Measurements from ENCODE around the gene PARD3. TPM values are rescaled to one million over a fixed set of nuclear protein-coding genes. Genes with fewer than 3 reads are reported as not detected.

Gene PARD3
- total and polyA plus RNA-seq, 2 donors (not counting 3 experiments of a cell fraction or from before 2014, with no cell fraction given) = 7.3 to 24.1 TPM

- no peaks in the 10 kb centered on the region for H3K27me3 ChIP-seq (ENCODE audit: control insufficient read depth in 2 of 2, insufficient read depth in 2 of 2, low read length in 2 of 2)
- no peak overlapping the region for H3K4me3 ChIP-seq (replicated peaks in 1 of 3; ENCODE audit: insufficient read depth in 1 of 3, low read depth in 1 of 3, low read length in 3 of 3)
- H2AFZ ChIP-seq (ENCODE audit: low read depth, low read length) = no peak overlapping the region
- FAIRE-seq (no peak), DNase-seq (ENCODE audit: low read depth, low spot score) (no peak)
- no peak overlapping the region for H3K27ac ChIP-seq (ENCODE audit: insufficient read depth, low read depth, low read length)
- POLR2A ChIA-PET = no interaction called here
- no peaks in the 10 kb centered on the region for H4K20me1 ChIP-seq (replicated peaks; ENCODE audit: control insufficient read depth, extremely low read depth, insufficient read depth, low read length)
- no peaks in the 10 kb centered on the region for H3K9me1 ChIP-seq (replicated peaks; ENCODE audit: control insufficient read depth, extremely low read depth, insufficient read depth, low read length)
- TF ChIP-seq JUN (IDR thresholded peaks at IDR 0.05; ENCODE audit: borderline replicate concordance, insufficient read depth, insufficient read length, low read depth) (no peak), POLR2AphosphoS5 (IDR thresholded peaks at IDR 0.05; ENCODE audit: insufficient read depth, low read depth, low read length) (no peak), POLR2A (IDR thresholded peaks at IDR 0.05; ENCODE audit: low read depth, low read length) (no peak), EZH2 (IDR thresholded peaks at IDR 0.05; ENCODE audit: borderline replicate concordance, low read depth, low read length, severe bottlenecking) (no peak), FOS (IDR thresholded peaks at IDR 0.05; ENCODE audit: borderline replicate concordance, insufficient read depth, low read length) (no peak), CTCF (IDR thresholded peaks at IDR 0.05; ENCODE audit: extremely low read depth in 1 of 2, insufficient read depth in 1 of 2, low read depth in 1 of 2, low read length in 2 of 2) (no peak)
- H3K79me2 ChIP-seq (ENCODE audit: control insufficient read depth, insufficient read depth, low read length) = no peaks in the 10 kb centered on the region
- H3K4me2 ChIP-seq (ENCODE audit: insufficient read depth, low read length) = no peak overlapping the region
- H3K9ac ChIP-seq (replicated peaks; ENCODE audit: extremely low read depth, insufficient read depth, low read length) = no peak overlapping the region
- no peaks in the 10 kb centered on the region for H3K9me3 ChIP-seq (replicated peaks; ENCODE audit: control insufficient read depth, insufficient read depth, low read length)
- peaks cover 23% of the 10 kb centered on the region for H3K4me1 ChIP-seq (ENCODE audit: control insufficient read depth, extremely low read depth, insufficient read depth, low read length)
- intact Hi-C loops (cut with micrococcal nuclease) (loop anchor here (5.0 kb wide), 1 partner anchor 53 kb away; no protein-coding TSS in a partner anchor), dilution Hi-C loops (cut with MboI; ENCODE audit: extremely low pct_ligation_motif_present, low sequenced_read_pairs) (no loop called here)
- CTCF ChIA-PET = interaction anchor here (1.1 to 1.8 kb wide), 3 partner anchors 12 to 304 kb away, joined by 4 to 5 read pairs (median 4); no protein-coding TSS in a partner anchor
- BruUV-seq (replicated peaks) = no TSS peak
- no peaks in the 10 kb centered on the region for H3K36me3 ChIP-seq (ENCODE audit: control insufficient read depth in 2 of 2, extremely low read depth in 1 of 2, insufficient read depth in 2 of 2, low read length in 2 of 2)
Observed at GRCh38 chr10:34334908-34335307, 480.2 kb downstream of the PARD3 start.

DNA sequence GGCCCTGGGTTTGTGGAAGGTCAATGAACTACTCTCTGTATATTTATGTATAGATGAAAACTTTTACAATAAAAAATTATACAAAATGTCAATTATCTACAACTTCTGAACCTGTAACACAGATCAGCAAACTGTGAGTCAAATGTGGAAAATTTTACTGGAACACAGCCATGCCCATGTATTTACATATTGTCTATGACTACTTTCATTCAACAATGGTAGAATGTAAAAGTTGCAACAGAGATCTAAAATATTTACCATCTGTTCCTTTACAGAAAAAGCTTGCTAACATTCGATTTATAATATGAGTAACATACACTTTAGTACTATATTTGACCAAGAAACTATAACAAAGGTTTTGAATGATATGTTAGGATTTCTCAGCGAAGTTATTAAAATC lies 481.6 kb downstream of the PARD3 start:
- CTCF ChIA-PET = interaction anchor here (1.8 to 2.9 kb wide), 2 partner anchors 11 to 305 kb away, joined by 4 to 10 read pairs; no protein-coding TSS in a partner anchor
- FAIRE-seq = no peak
- Histone ChIP-seq H3K9me1 (replicated peaks; ENCODE audit: control insufficient read depth, extremely low read depth, insufficient read depth, low read length) (no peaks in the 10 kb centered on the region), H3K27me3 (ENCODE audit: control insufficient read depth in 2 of 2, insufficient read depth in 2 of 2, low read length in 2 of 2) (no peaks in the 10 kb centered on the region), H3K9me3 (replicated peaks; ENCODE audit: control insufficient read depth, insufficient read depth, low read length) (no peaks in the 10 kb centered on the region), H3K27ac (ENCODE audit: insufficient read depth, low read depth, low read length) (no peak overlapping the region), H3K36me3 (ENCODE audit: control insufficient read depth in 2 of 2, extremely low read depth in 1 of 2, insufficient read depth in 2 of 2, low read length in 2 of 2) (no peaks in the 10 kb centered on the region), H4K20me1 (replicated peaks; ENCODE audit: control insufficient read depth, extremely low read depth, insufficient read depth, low read length) (no peaks in the 10 kb centered on the region), H3K4me3 (replicated peaks in 1 of 3; ENCODE audit: insufficient read depth in 1 of 3, low read depth in 1 of 3, low read length in 3 of 3) (no peak overlapping the region), H3K79me2 (ENCODE audit: control insufficient read depth, insufficient read depth, low read length) (no peaks in the 10 kb centered on the region), H2AFZ (ENCODE audit: low read depth, low read length) (no peak overlapping the region), H3K9ac (replicated peaks; ENCODE audit: extremely low read depth, insufficient read depth, low read length) (no peak overlapping the region), H3K4me2 (ENCODE audit: insufficient read depth, low read length) (no peak overlapping the region), H3K4me1 (ENCODE audit: control insufficient read depth, extremely low read depth, insufficient read depth, low read length) (peaks cover 16% of the 10 kb centered on the region)
- POLR2A ChIA-PET = no interaction called here
- no TSS peak for BruUV-seq (replicated peaks)
- intact Hi-C loops (cut with micrococcal nuclease) (no loop called here), dilution Hi-C loops (cut with MboI; ENCODE audit: extremely low pct_ligation_motif_present, low sequenced_read_pairs) (no loop called here)
- TF ChIP-seq FOS (IDR thresholded peaks at IDR 0.05; ENCODE audit: borderline replicate concordance, insufficient read depth, low read length) (no peak), JUN (IDR thresholded peaks at IDR 0.05; ENCODE audit: borderline replicate concordance, insufficient read depth, insufficient read length, low read depth) (no peak), MAX (IDR thresholded peaks at IDR 0.05; ENCODE audit: insufficient read depth, insufficient read length) (no peak)
- DNase-seq (ENCODE audit: low read depth, low spot score) = no peak
